ENCODE data around the gene KCNK3.
A peak's percentile ranks its signal among the peaks of the same experiment; 100 is the strongest.
"Not testable (repeated sequence)": the region's sequence is repeated elsewhere in the genome, so short reads cannot be mapped to it uniquely, and the experiment has no call there.

Gene KCNK3

GRCh38 chr2:26759845-26760244, 67.3 kb downstream of the KCNK3 start:
- no peak for DNase-seq

GRCh38 chr2:26760991-26761390, 68.5 kb downstream of the KCNK3 start:
- DNase-seq, result not testable (repeated sequence)

GRCh38 chr2:26763019-26763418, 70.5 kb downstream of the KCNK3 start:
- DNase-seq, result no peak

- DNase-seq, result peak; percentile 88 to 97 (median 94)
Observed at GRCh38 chr2:26764078-26764887, 71.8 kb downstream of the KCNK3 start, which contains the start of gene SLC35F6. Gene SLC35F6, plus strand, starts transcription at chr2:26764284. Its CDS starts 66 bp downstream, at chr2:26764350.

GRCh38 chr2:26764906-26765305, 72.4 kb downstream of the KCNK3 start:
- DNase-seq, result peak in 2 of 3 donors; percentile 25 to 26

- DNase-seq, result no peak
Observed at GRCh38 chr2:26765475-26766200, 73.1 kb downstream of the KCNK3 start.

GRCh38 chr2:26767129-26767528, 74.6 kb downstream of the KCNK3 start:
- DNase-seq, result peak in 2 of 3 donors; percentile 20 to 24

- no peak for DNase-seq
Observed at GRCh38 chr2:26767894-26768487, 75.5 kb downstream of the KCNK3 start.

GRCh38 chr2:26768759-26769088, 76.2 kb downstream of the KCNK3 start:
- no peak for DNase-seq

- DNase-seq, result peak; percentile 96 to 97 (median 97)
Observed at GRCh38 chr2:26769089-26769761, 76.7 kb downstream of the KCNK3 start.

GRCh38 chr2:26770986-26771586, 78.6 kb downstream of the KCNK3 start:
- DNase-seq, result peak; percentile 73 to 85 (median 81)

- DNase-seq, result peak; percentile 57 to 62 (median 59)
Observed at GRCh38 chr2:26772064-26773001, 79.8 kb downstream of the KCNK3 start.

GRCh38 chr2:26776195-26776800, 83.8 kb downstream of the KCNK3 start:
- no peak for DNase-seq

GRCh38 chr2:26778098-26778497, 85.6 kb downstream of the KCNK3 start:
- no peak for DNase-seq

- DNase-seq, result no peak
Observed at GRCh38 chr2:26778507-26778906, 86.0 kb downstream of the KCNK3 start.

- no peak for DNase-seq
Observed at GRCh38 chr2:26780203-26780760, 87.8 kb downstream of the KCNK3 start.
